ENCODE data around the gene TANGO2.

Gene TANGO2

GRCh38 chr22:20068640-20069039 lies 47.7 kb downstream of the TANGO2 start:
- DNase-seq (ENCODE audit: low spot score) = no peak
- no peak for TF ChIP-seq CTCF (IDR thresholded peaks at IDR 0.05; ENCODE audit: extremely low read depth, missing control alignments)

DNA sequence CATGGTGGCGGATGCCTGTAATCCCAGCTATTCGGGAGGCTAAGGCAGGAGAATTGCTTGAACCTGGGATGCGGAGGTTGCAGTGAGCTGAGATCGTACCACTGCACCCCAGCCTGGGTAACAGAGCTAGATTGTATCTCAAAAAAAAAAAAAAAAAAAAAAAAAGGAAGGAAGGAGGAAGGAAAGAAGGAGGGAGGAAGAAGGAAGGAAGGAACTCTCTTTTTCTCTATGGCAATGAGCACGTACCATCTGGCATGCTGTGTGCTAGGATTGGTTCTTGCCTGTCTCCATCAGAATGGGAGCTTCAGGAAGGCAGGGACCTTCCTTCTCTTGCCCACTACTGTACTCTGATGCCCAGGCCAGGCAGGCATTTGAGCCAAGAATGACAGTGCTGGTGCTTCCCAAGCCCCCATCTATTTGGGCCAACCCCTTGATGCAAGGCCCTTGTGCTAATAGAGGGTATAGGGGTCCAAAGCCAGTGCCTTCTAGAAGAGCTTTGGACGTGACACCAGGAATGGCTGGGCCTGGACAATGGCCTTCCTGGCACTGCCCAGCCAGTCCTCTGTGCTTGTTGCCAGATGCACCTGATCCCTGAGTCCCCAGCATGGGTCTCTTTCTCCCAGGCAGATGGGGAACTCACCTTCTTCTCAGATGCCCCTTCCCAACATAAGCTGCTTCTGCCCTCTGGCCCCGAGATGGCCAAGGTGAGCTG lies 48.6 kb downstream of the TANGO2 start:
- no peak for DNase-seq (ENCODE audit: low spot score)
- no peak for TF ChIP-seq CTCF (IDR thresholded peaks at IDR 0.05; ENCODE audit: extremely low read depth, missing control alignments)

DNA sequence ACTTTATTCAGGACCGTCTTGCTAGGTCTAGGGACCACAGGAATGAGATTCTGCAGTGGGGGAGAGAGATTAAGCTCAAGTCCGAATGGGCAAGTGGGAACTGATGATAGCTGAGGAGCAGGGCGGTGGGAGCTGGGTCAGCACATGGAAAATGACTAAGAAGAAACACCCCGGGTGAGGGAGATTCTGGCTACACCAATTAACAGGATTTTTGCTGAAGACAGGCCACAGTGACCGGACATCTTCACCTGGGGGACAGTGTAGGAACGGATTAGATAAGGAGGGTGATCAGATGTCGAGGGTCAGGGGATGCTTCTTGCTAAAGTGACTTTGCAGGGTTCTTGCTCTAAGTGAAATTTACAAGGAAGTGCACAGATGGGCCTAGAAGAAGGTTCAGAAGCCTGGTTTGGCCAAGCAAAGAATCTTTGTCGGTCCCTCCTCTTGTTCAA lies 50.6 kb downstream of the TANGO2 start:
- no peak for TF ChIP-seq CTCF (IDR thresholded peaks at IDR 0.05; ENCODE audit: extremely low read depth, missing control alignments)

GRCh38 chr22:20076627-20077172 lies 55.8 kb downstream of the TANGO2 start:
- TF ChIP-seq CTCF (IDR thresholded peaks at IDR 0.05; ENCODE audit: extremely low read depth, missing control alignments) = no peak
- no peak for DNase-seq (ENCODE audit: low spot score)

More for the DNA sequence above, 50.6 kb downstream of the TANGO2 start:
- no peak for DNase-seq (ENCODE audit: low spot score)

DNA sequence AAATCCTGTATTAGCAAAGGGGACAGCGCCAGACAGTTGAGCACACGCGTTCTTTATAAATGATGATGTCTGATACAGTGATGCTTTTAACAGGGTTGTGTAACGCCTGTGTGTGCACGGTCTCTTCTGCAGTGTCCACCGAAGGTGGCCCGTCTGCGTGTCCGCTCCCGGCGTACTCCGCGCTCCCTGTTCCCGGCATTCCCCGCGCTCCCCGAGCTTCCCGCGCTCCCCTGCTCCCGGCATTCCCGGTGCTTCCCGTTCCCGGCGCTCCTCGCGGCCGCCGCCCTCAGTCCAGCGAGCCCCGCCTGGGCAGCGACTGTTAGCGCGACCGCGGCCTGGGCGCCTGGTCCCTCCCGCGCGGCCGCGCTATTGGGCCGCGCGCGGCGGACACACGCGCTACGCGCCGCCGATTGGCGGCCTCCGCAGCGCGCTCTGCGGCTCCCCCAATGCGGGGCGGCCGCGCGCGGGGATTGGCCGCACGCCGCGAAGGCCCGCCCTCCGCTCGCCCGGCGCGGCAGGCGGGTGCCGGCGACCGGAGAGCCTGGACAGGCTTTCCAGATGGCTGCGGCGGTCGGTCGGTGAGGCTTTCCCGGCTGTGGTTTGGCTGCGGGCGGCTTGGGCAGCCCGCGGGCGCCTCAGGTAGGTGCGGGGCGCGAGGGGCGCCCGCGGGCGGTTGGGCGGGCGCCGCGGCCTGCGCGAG lies 59.0 kb downstream of the TANGO2 start, which contains the start of gene DGCR8:
DGCR8 (plus strand) TSS at position 497 of the 700 bp plus-strand sequence. CDS start 5,723 bp downstream, outside the sequence.
- TF ChIP-seq CTCF (IDR thresholded peaks at IDR 0.05; ENCODE audit: extremely low read depth, missing control alignments) = no peak

GRCh38 chr22:20080445-20080775 lies 59.5 kb downstream of the TANGO2 start:
- TF ChIP-seq CTCF (IDR thresholded peaks at IDR 0.05; ENCODE audit: extremely low read depth, missing control alignments) = no peak
- peak; percentile 93 for DNase-seq (ENCODE audit: low spot score)

More for the DNA sequence above, 59.0 kb downstream of the TANGO2 start, which contains the start of gene DGCR8:
- DNase-seq (ENCODE audit: low spot score) = peak; percentile 99
